ENCODE measurements around the gene SPOCK1.

DNA sequence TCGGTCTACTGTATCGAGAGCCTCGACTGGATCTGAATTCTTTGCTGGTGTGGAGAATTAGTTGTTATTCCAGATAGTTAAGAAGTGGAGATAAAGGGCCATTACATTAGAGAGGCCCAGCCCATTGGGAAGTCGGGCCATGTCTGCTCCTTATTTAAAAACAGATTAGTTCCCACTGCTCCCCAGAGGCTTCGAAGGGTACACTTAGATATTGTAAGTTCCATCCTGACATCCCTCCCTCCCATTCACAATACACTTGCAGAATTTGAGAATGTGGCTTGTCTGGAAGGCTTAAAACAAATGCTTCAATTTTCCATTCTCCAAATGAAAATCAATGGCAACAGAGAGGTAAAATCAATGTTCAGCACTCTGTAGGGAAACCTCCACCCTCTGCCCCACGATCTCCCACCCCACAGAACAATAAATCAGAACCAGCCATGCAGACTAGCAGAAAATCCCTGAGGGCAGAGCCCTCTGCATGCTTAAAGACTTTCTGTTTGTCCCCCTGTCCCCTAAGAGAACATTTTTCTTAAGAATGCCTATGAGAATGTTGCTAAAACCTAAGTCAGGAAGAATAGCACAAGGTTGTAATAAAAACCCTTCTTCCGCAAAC is 364.1 kb downstream of the SPOCK1 start:
- TF ChIP-seq, protein P1, sequence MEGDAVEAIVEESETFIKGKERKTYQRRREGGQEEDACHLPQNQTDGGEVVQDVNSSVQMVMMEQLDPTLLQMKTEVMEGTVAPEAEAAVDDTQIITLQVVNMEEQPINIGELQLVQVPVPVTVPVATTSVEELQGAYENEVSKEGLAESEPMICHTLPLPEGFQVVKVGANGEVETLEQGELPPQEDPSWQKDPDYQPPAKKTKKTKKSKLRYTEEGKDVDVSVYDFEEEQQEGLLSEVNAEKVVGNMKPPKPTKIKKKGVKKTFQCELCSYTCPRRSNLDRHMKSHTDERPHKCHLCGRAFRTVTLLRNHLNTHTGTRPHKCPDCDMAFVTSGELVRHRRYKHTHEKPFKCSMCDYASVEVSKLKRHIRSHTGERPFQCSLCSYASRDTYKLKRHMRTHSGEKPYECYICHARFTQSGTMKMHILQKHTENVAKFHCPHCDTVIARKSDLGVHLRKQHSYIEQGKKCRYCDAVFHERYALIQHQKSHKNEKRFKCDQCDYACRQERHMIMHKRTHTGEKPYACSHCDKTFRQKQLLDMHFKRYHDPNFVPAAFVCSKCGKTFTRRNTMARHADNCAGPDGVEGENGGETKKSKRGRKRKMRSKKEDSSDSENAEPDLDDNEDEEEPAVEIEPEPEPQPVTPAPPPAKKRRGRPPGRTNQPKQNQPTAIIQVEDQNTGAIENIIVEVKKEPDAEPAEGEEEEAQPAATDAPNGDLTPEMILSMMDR (conservative IDR thresholded peaks at IDR 0.05; ENCODE audit: low read depth, low read length): no peak
- no peak for TF ChIP-seq EZH2 (IDR thresholded peaks at IDR 0.05; ENCODE audit: borderline replicate concordance, low read depth, low read length, poor library complexity, severe bottlenecking)

Measured in A673 (cell line).